Mucosa of descending colon (tissue), 3 donors: Measurements from ENCODE around the gene GRIN1. TPM values are rescaled to one million over a fixed set of nuclear protein-coding genes. Genes with fewer than 3 reads are reported as not detected.

Experiments
- ATAC-seq: fragments of 200-7000 bp; cut with Tn5 transposase; one replicate; pipeline ENCODE4 v1.9.1; 2020; ENCODE audit warnings: mild to moderate bottlenecking, moderate library complexity
- DNase-seq, 3 donors: peaks; one replicate each; pipeline ENCODE4 v3.0.0-alpha.2; 2020
- H3K36me3 ChIP-seq: fragments of 200-600 bp; one replicate; pipeline ENCODE4 v1.8.0; 2021; ENCODE audit warnings: low read depth, mild to moderate bottlenecking
- H3K4me1 ChIP-seq: fragments of 200-600 bp; one replicate; pipeline ENCODE4 v1.8.0; 2021; ENCODE audit warnings: low read depth, mild to moderate bottlenecking
- H3K4me3 ChIP-seq: fragments of 200-600 bp; one replicate; pipeline ENCODE4 v1.8.0; 2021; ENCODE audit warnings: mild to moderate bottlenecking
- H3K9me3 ChIP-seq: fragments of 200-600 bp; one replicate; pipeline ENCODE4 v1.8.0; 2021; ENCODE audit warnings: mild to moderate bottlenecking
- CTCF ChIP-seq: fragments of 200-600 bp; IDR thresholded peaks from one replicate; pipeline ENCODE4 v1.8.0; 2022; ENCODE audit warnings: antibody characterized with exemption, mild to moderate bottlenecking
- intact Hi-C, 2 donors: fragments of 100-400 bp; cut with DNase I in 1 of 2; cut with micrococcal nuclease in 1 of 2; formaldehyde crosslinking; loops; one replicate each; pipeline versions ENCODE4 v1.11.0 to v1.11.1; 2022; cut with DNase I, micrococcal nuclease
- microRNA-seq: library from miRNA; unstranded; fragments of <30 nt; microRNA quantifications from one replicate; pipeline ENCODE4, GENCODE V29; 2019
- total RNA-seq, 3 donors: library from RNA; stranded (reverse); fragmentation: NEBNext Ultra II Directional in 2 of 3; extraction: Animal tissue kit (Norgen Biotek cat#: 25700) in 2 of 3; gene quantifications; one replicate each; pipeline versions ENCODE4 v1.2.1 to v1.2.4, GENCODE V29; 2021 to 2023
- donor health status: DM: no; HTN: no; CAD: no; lungs with moderate emphysema.
- donor health status: DM: no; HTN: no; CAD: no.
- donor health status: DM: no; HTN: yes; CAD: no.

The GRIN1 gene
- total RNA-seq, 3 donors from 2014 or later, result 0.36 to 2.6 TPM; not detected in 1

- TF ChIP-seq CTCF, result no peak
- DNase-seq (no peak), ATAC-seq (no peak)
- no peaks in the 10 kb centered on the region for H3K36me3 ChIP-seq
- H3K4me1 ChIP-seq, result peaks cover 24% of the 10 kb centered on the region
- no peak overlapping the region for H3K4me3 ChIP-seq
- intact Hi-C loops, result no loop called here
- no peaks in the 10 kb centered on the region for H3K9me3 ChIP-seq
These were observed 79.3 kb downstream of the GRIN1 start for GRCh38 chr9:137218212-137218753.

Small RNA genes lying within 50 kb of the gene (microRNA-seq; reads per million reads assigned to microRNA genes)
- gene MIR3621, result not detected

Other genes starting within 250 kb of the GRIN1 start
- gene FBXW5, start 194.4 kb upstream of the GRIN1 start, total RNA-seq, result 100 to 1,000 TPM; 127 to 197 (median 142) TPM
- gene C8G, start 193.9 kb upstream of the GRIN1 start, total RNA-seq, result 10 to 100 TPM in 2 of 3 donors, 1 to 10 TPM in 1; 3.2 to 15.4 (median 10.4) TPM
- 10 to 100 TPM in 1 of 3 donors, 1 to 10 TPM in 2; 6.8 to 10.7 (median 7.6) TPM for gene LCN12, start 186.9 kb upstream of the GRIN1 start, total RNA-seq
- 10 to 100 TPM in 2 of 3 donors, 1 to 10 TPM in 1; 2.5 to 45.4 (median 16.1) TPM for gene PTGDS, start 161.7 kb upstream of the GRIN1 start, total RNA-seq
- gene LCNL1, start 156.2 kb upstream of the GRIN1 start, total RNA-seq, result under 1 TPM in 2 of 3 donors, not detected in 1; 0.17 to 0.76 TPM
- 10 to 100 TPM; 32.0 to 39.9 (median 34.1) TPM for gene PAXX, start 146.7 kb upstream of the GRIN1 start, total RNA-seq
- gene CLIC3, start 142.6 kb upstream of the GRIN1 start, total RNA-seq, result 1 to 10 TPM in 1 of 3 donors, under 1 TPM in 2; 0.82 to 1.9 (median 0.99) TPM
- gene ABCA2, start 110.9 kb upstream of the GRIN1 start, total RNA-seq, result 10 to 100 TPM; 20.1 to 77.2 (median 48.0) TPM
- gene FUT7, start 107.1 kb upstream of the GRIN1 start, total RNA-seq, result under 1 TPM in 2 of 3 donors, not detected in 1; 0.14 to 0.27 TPM
- 100 to 1,000 TPM in 1 of 3 donors, 10 to 100 TPM in 2; 78.6 to 177 (median 83.0) TPM for gene NPDC1, start 93.0 kb upstream of the GRIN1 start, total RNA-seq
- gene ENTPD2, start 85.1 kb upstream of the GRIN1 start, total RNA-seq, result 10 to 100 TPM in 2 of 3 donors, 1 to 10 TPM in 1; 7.7 to 26.8 (median 10.7) TPM
- 10 to 100 TPM in 1 of 3 donors, 1 to 10 TPM in 2; 2.7 to 11.2 (median 6.0) TPM for gene SAPCD2, start 68.6 kb upstream of the GRIN1 start, total RNA-seq
- gene UAP1L1, start 61.6 kb upstream of the GRIN1 start, total RNA-seq, result 10 to 100 TPM; 10.5 to 13.6 (median 12.8) TPM
- gene MAN1B1, start 52.2 kb upstream of the GRIN1 start, total RNA-seq, result 10 to 100 TPM; 36.1 to 55.4 (median 52.7) TPM
- gene DPP7, start 24.4 kb upstream of the GRIN1 start, total RNA-seq, result 100 to 1,000 TPM in 1 of 3 donors, 10 to 100 TPM in 2; 47.0 to 114 (median 51.5) TPM
- 10 to 100 TPM; 18.7 to 63.0 (median 58.9) TPM for gene LRRC26, start 30.9 kb downstream of the GRIN1 start, total RNA-seq
- gene TMEM210, start 32.9 kb downstream of the GRIN1 start, total RNA-seq, result 1 to 10 TPM in 1 of 3 donors, not detected in 2; 1.0 TPM
- 10 to 100 TPM; 60.8 to 65.9 (median 61.7) TPM for gene ANAPC2, start 49.4 kb downstream of the GRIN1 start, total RNA-seq
- gene SSNA1, start 49.5 kb downstream of the GRIN1 start, total RNA-seq, result 10 to 100 TPM; 56.7 to 71.1 (median 64.0) TPM
- 100 to 1,000 TPM in 2 of 3 donors, 10 to 100 TPM in 1; 73.8 to 170 (median 122) TPM for gene TPRN, start 61.6 kb downstream of the GRIN1 start, total RNA-seq
- 10 to 100 TPM; 30.6 to 40.4 (median 40.0) TPM for gene TMEM203, start 66.5 kb downstream of the GRIN1 start, total RNA-seq
- 10 to 100 TPM; 15.9 to 19.7 (median 19.0) TPM for gene NDOR1, start 66.5 kb downstream of the GRIN1 start, total RNA-seq
- gene RNF208, start 83.1 kb downstream of the GRIN1 start, total RNA-seq, result 1 to 10 TPM; 5.3 to 7.1 (median 5.8) TPM
- not detected for gene CYSRT1, start 86.0 kb downstream of the GRIN1 start, total RNA-seq
- not detected for gene RNF224, start 88.3 kb downstream of the GRIN1 start, total RNA-seq
- not detected for gene SLC34A3, start 91.7 kb downstream of the GRIN1 start, total RNA-seq
- gene TUBB4B, start 102.1 kb downstream of the GRIN1 start, total RNA-seq, result 100 to 1,000 TPM; 286 to 379 (median 332) TPM
- gene STPG3, start 112.1 kb downstream of the GRIN1 start, total RNA-seq, result not detected
- gene NELFB, start 116.2 kb downstream of the GRIN1 start, total RNA-seq, result 10 to 100 TPM; 52.9 to 66.2 (median 60.5) TPM
- 10 to 100 TPM; 23.3 to 48.6 (median 45.3) TPM for gene TOR4A, start 138.6 kb downstream of the GRIN1 start, total RNA-seq
- gene NRARP, start 163.1 kb downstream of the GRIN1 start, total RNA-seq, result 100 to 1,000 TPM in 2 of 3 donors, 10 to 100 TPM in 1; 61.4 to 171 (median 146) TPM